ENCODE data around the gene MTMR3. TPM values are rescaled to one million over a fixed set of nuclear protein-coding genes. Genes with fewer than 3 reads are reported as not detected.

The MTMR3 gene
- total RNA-seq, 1 donor from 2014 or later, result 20.6 TPM

DNA sequence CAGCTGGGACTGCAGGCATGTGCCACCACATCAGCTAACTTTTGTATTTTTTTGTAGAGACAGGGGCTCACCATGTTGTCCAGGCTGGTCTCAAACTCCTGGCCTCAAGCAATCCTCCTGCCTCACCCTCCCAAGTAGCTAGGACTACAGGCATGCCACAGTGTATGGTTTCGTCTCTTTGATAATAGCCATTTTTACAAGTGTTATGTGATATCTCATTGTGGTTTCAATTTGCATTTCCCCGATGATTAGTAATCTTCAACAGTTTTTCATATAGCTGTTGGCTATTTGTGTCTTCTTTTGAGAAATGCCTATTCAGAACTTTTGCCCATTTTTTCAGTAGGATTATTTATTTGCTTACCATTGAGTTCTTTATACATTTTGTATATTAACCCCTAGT, 9.0 kb upstream of the MTMR3 start:
- H3K27ac Mint-ChIP-seq, result no peak overlapping the region
- no peak overlapping the region for H3K4me3 Mint-ChIP-seq
- no peak for DNase-seq (ENCODE audit: low spot score)
- H3K4me1 Mint-ChIP-seq (ENCODE audit: low read depth), result no peaks in the 10 kb centered on the region
- intact Hi-C loops (cut with micrococcal nuclease), result no loop called here
- H3K27me3 Mint-ChIP-seq (ENCODE audit: insufficient read depth), result peaks cover 34% of the 10 kb centered on the region
- no peaks in the 10 kb centered on the region for H3K36me3 Mint-ChIP-seq (ENCODE audit: low read depth)
- H3K9me3 Mint-ChIP-seq, result no peaks in the 10 kb centered on the region

- H3K27me3 Mint-ChIP-seq (ENCODE audit: insufficient read depth), result peaks cover 34% of the 10 kb centered on the region
- intact Hi-C loops (cut with micrococcal nuclease), result no loop called here
- no peak overlapping the region for H3K27ac Mint-ChIP-seq
- H3K4me3 Mint-ChIP-seq, result no peak overlapping the region
- DNase-seq (ENCODE audit: low spot score), result no peak
- H3K4me1 Mint-ChIP-seq (ENCODE audit: low read depth), result no peaks in the 10 kb centered on the region
- no peaks in the 10 kb centered on the region for H3K9me3 Mint-ChIP-seq
- H3K36me3 Mint-ChIP-seq (ENCODE audit: low read depth), result no peaks in the 10 kb centered on the region
Measured at GRCh38 chr22:29877620-29878019, 5.4 kb upstream of the MTMR3 start.

DNA sequence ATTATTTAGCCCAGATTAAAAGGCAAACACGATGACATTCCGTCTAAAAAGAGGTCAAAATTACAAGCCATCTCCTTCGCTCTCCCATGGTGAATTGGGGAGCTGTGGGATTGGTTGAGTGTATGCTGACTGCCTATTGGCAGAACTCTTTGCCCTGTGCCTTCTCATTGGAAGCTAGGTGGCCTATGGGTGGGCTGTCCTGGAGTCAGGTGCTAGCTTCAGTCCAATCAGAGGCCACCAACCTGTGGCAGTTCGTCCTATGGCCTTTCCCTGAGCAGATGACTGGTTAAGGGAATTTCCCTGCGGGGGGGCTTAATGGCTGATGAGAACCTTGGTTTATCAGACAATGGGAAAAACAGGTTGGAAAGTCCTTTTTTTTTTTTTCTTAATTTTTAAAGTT, 3.2 kb upstream of the MTMR3 start:
- Mint-ChIP-seq H3K9me3 (no peaks in the 10 kb centered on the region), H3K4me1 (ENCODE audit: low read depth) (peaks cover 7% of the 10 kb centered on the region), H3K36me3 (ENCODE audit: low read depth) (peaks cover 2% of the 10 kb centered on the region), H3K4me3 (no peak overlapping the region), H3K27me3 (ENCODE audit: insufficient read depth) (peaks cover 27% of the 10 kb centered on the region), H3K27ac (no peak overlapping the region)
- intact Hi-C loops (cut with micrococcal nuclease), result loop anchor here (5.0 kb wide), 1 partner anchor 713 kb away; the partner anchor contains the start of gene PES1
- no peak for DNase-seq (ENCODE audit: low spot score)

- Mint-ChIP-seq H3K4me1 (ENCODE audit: low read depth) (peaks cover 7% of the 10 kb centered on the region), H3K36me3 (ENCODE audit: low read depth) (peaks cover 2% of the 10 kb centered on the region), H3K27me3 (ENCODE audit: insufficient read depth) (peaks cover 8% of the 10 kb centered on the region), H3K27ac (peak overlapping the region; percentile 48), H3K4me3 (peak overlapping the region; percentile 82), H3K9me3 (no peaks in the 10 kb centered on the region)
- intact Hi-C loops (cut with micrococcal nuclease), result loop anchor here (1.0 to 5.0 kb wide), 5 partner anchors 44 to 710 kb away; partner anchors contain the start of genes ASCC2, NF2, PES1 and UQCR10
- DNase-seq (ENCODE audit: low spot score), result no peak
Measured at GRCh38 chr22:29882716-29883044, 294 bp upstream of the MTMR3 start.

GRCh38 chr22:29883775-29884097, 762 bp downstream of the MTMR3 start:
- Mint-ChIP-seq H3K36me3 (ENCODE audit: low read depth) (peaks cover 2% of the 10 kb centered on the region), H3K4me3 (peak overlapping the region; percentile 82), H3K4me1 (ENCODE audit: low read depth) (peaks cover 7% of the 10 kb centered on the region), H3K9me3 (no peaks in the 10 kb centered on the region), H3K27me3 (ENCODE audit: insufficient read depth) (no peaks in the 10 kb centered on the region), H3K27ac (peak overlapping the region; percentile 32)
- intact Hi-C loops (cut with micrococcal nuclease), result loop anchor here (1.0 to 5.0 kb wide), 5 partner anchors 45 to 709 kb away; partner anchors contain the start of genes ASCC2, NF2, PES1 and UQCR10
- DNase-seq (ENCODE audit: low spot score), result no peak

- no peak overlapping the region for H3K27ac Mint-ChIP-seq
- peaks cover 2% of the 10 kb centered on the region for H3K36me3 Mint-ChIP-seq (ENCODE audit: low read depth)
- H3K4me1 Mint-ChIP-seq (ENCODE audit: low read depth), result peaks cover 7% of the 10 kb centered on the region
- H3K4me3 Mint-ChIP-seq, result no peak overlapping the region
- H3K9me3 Mint-ChIP-seq, result no peaks in the 10 kb centered on the region
- intact Hi-C loops (cut with micrococcal nuclease), result no loop called here
- no peak for DNase-seq (ENCODE audit: low spot score)
- H3K27me3 Mint-ChIP-seq (ENCODE audit: insufficient read depth), result no peaks in the 10 kb centered on the region
Measured at GRCh38 chr22:29885610-29886009, 2.6 kb downstream of the MTMR3 start.

DNA sequence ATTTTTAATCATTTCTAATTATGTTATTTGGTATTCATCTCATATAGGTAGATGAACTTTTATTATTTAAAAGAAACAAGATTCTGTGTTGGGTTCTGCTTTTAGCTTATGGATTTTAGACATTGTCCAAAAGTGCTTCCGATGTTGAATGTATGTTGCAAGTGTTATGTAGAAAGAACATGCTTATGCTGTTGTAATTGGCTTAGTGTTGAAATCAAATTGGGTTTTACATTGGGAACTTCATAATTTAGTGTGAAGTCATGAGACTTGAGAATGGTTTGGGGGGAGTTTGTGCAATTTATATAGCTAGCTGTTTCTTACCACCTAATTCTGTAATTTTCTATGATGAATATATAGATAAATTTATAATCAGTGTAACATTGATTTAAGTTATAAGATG, 3.6 kb downstream of the MTMR3 start:
- H3K27me3 Mint-ChIP-seq (ENCODE audit: insufficient read depth), result no peaks in the 10 kb centered on the region
- H3K4me3 Mint-ChIP-seq, result no peak overlapping the region
- intact Hi-C loops (cut with micrococcal nuclease), result no loop called here
- no peaks in the 10 kb centered on the region for H3K9me3 Mint-ChIP-seq
- DNase-seq (ENCODE audit: low spot score), result no peak
- peaks cover 2% of the 10 kb centered on the region for H3K36me3 Mint-ChIP-seq (ENCODE audit: low read depth)
- no peak overlapping the region for H3K27ac Mint-ChIP-seq
- H3K4me1 Mint-ChIP-seq (ENCODE audit: low read depth), result peaks cover 7% of the 10 kb centered on the region

- Mint-ChIP-seq H3K27ac (no peak overlapping the region), H3K4me3 (no peak overlapping the region), H3K27me3 (ENCODE audit: insufficient read depth) (no peaks in the 10 kb centered on the region), H3K4me1 (ENCODE audit: low read depth) (peaks cover 7% of the 10 kb centered on the region), H3K36me3 (ENCODE audit: low read depth) (peaks cover 2% of the 10 kb centered on the region), H3K9me3 (no peaks in the 10 kb centered on the region)
- intact Hi-C loops (cut with micrococcal nuclease), result no loop called here
- DNase-seq (ENCODE audit: low spot score), result no peak
Measured at GRCh38 chr22:29887358-29887757, 4.4 kb downstream of the MTMR3 start.

DNA sequence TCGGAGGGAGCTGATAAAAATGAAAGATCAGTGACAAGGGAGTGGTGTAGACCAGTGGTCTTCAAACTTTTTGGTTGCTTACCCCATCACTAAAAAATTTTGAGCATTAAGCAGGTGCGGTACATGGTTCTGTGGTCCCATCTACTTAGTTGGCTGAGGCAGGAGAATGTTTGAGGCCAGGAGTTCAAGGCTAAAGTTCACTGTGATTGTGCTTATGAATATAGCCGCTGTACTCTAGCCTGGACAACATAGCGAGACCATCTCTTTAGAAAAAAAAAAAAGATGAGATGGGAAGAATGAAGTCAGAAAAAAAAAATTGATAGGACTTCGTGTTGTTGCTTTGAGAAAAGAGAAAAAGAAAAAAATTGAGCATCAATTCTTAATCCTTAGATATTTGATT, 7.8 kb downstream of the MTMR3 start:
- H3K4me1 Mint-ChIP-seq (ENCODE audit: low read depth), result no peaks in the 10 kb centered on the region
- intact Hi-C loops (cut with micrococcal nuclease), result no loop called here

GRCh38 chr22:29892315-29893156, 9.6 kb downstream of the MTMR3 start:
- intact Hi-C loops (cut with micrococcal nuclease), result no loop called here
- H3K36me3 Mint-ChIP-seq (ENCODE audit: low read depth), result no peaks in the 10 kb centered on the region
- H3K27ac Mint-ChIP-seq, result no peak overlapping the region
- H3K27me3 Mint-ChIP-seq (ENCODE audit: insufficient read depth), result no peaks in the 10 kb centered on the region
- H3K9me3 Mint-ChIP-seq, result no peaks in the 10 kb centered on the region
- no peak overlapping the region for H3K4me3 Mint-ChIP-seq
- H3K4me1 Mint-ChIP-seq (ENCODE audit: low read depth), result no peaks in the 10 kb centered on the region
- no peak for DNase-seq (ENCODE audit: low spot score)

More for the DNA sequence above, 7.8 kb downstream of the MTMR3 start:
- Mint-ChIP-seq H3K27ac (no peak overlapping the region), H3K27me3 (ENCODE audit: insufficient read depth) (no peaks in the 10 kb centered on the region), H3K9me3 (no peaks in the 10 kb centered on the region), H3K36me3 (ENCODE audit: low read depth) (no peaks in the 10 kb centered on the region), H3K4me3 (no peak overlapping the region)
- DNase-seq (ENCODE audit: low spot score), result no peak

DNA sequence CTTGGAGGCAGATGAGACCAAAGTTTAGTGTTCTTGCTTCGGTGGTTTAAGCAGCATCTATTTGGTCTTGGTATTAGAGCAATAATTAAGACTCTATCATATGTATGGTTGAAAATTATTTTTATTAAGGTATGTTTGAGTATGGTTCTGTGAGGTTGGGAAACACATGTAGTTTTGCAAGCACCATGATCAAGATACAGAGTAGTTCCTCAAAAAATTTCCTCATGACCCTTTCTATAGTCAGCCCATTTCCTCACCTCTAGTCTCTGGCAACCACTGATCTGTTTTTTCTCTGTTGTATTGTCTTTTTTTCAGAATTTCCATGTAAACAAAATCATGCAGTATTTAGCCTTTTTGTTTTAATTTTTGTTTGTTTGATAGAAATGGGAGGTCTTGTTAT, 18.4 kb downstream of the MTMR3 start:
- no peaks in the 10 kb centered on the region for H3K27me3 Mint-ChIP-seq (ENCODE audit: insufficient read depth)
- H3K27ac Mint-ChIP-seq, result no peak overlapping the region
- no peak for DNase-seq (ENCODE audit: low spot score)
- no peaks in the 10 kb centered on the region for H3K36me3 Mint-ChIP-seq (ENCODE audit: low read depth)
- no peaks in the 10 kb centered on the region for H3K4me1 Mint-ChIP-seq (ENCODE audit: low read depth)
- H3K4me3 Mint-ChIP-seq, result no peak overlapping the region
- intact Hi-C loops (cut with micrococcal nuclease), result no loop called here
- no peaks in the 10 kb centered on the region for H3K9me3 Mint-ChIP-seq

DNA sequence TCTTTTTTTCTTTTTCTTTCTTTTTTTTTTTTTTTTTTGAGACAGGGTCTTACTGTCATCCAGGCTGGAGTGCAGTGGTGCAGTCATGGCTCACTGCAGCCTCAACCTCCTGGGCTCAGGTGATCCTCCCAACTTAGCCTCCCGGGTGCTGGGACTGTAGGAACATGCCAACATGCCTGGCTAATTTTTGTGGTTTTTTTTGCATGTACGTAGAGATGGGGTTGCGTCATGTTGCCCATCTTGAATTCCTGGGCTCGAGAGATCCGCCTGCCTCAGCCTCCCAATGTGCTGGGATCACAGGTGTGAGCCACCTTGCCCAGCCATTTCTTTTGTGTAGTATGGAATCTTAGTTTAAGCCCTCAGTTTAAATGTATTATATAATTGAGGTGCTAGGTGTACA, 20.4 kb downstream of the MTMR3 start:
- H3K27me3 Mint-ChIP-seq (ENCODE audit: insufficient read depth), result no peaks in the 10 kb centered on the region
- intact Hi-C loops (cut with micrococcal nuclease), result no loop called here
- no peak for DNase-seq (ENCODE audit: low spot score)
- no peaks in the 10 kb centered on the region for H3K9me3 Mint-ChIP-seq
- peaks cover 8% of the 10 kb centered on the region for H3K4me1 Mint-ChIP-seq (ENCODE audit: low read depth)
- no peak overlapping the region for H3K4me3 Mint-ChIP-seq
- H3K27ac Mint-ChIP-seq, result no peak overlapping the region
- H3K36me3 Mint-ChIP-seq (ENCODE audit: low read depth), result no peaks in the 10 kb centered on the region

- H3K36me3 Mint-ChIP-seq (ENCODE audit: low read depth), result no peaks in the 10 kb centered on the region
- peaks cover 8% of the 10 kb centered on the region for H3K4me1 Mint-ChIP-seq (ENCODE audit: low read depth)
- H3K27me3 Mint-ChIP-seq (ENCODE audit: insufficient read depth), result no peaks in the 10 kb centered on the region
- no peaks in the 10 kb centered on the region for H3K9me3 Mint-ChIP-seq
- intact Hi-C loops (cut with micrococcal nuclease), result no loop called here
- DNase-seq (ENCODE audit: low spot score), result no peak
- H3K4me3 Mint-ChIP-seq, result no peak overlapping the region
- no peak overlapping the region for H3K27ac Mint-ChIP-seq
Measured at GRCh38 chr22:29904020-29904419, 21.0 kb downstream of the MTMR3 start.

Measured in activated T-helper 1 cell treated with anti-CD3 and anti-CD28 coated beads, Interleukin-12 subunit alpha, Interleukin-12 subunit beta, Interleukin-2, Interleukin-4 antibody, amounts not matched to agents 30 ng/mL and 10 ng/mL and 1 ng/mL, durations not matched to agents 14 hours and 24 hours and 36 hours (primary cell).